HepG2 (cell line): ENCODE data around the gene PCBP2. TPM values are rescaled to one million over a fixed set of nuclear protein-coding genes. Genes with fewer than 3 reads are reported as not detected.

Experiments used
- AKNA ChIP-seq: sonication (generic); formaldehyde crosslinking; IDR thresholded peaks from 2 replicates; pipeline ENCODE4 v1.4.0; 2020; ENCODE audit warnings: missing genetic modification reagents, borderline replicate concordance
- DNMT3B ChIP-seq: conservative IDR thresholded peaks from 2 replicates; pipeline ENCODE4 v1.6.1; 2016; ENCODE audit warnings: missing biosample characterization, control low read depth
- IRF2 ChIP-seq: IDR thresholded peaks from 2 replicates; pipeline ENCODE4 v1.6.1; 2018; ENCODE audit warnings: missing genetic modification reagents, missing compliant biosample characterization
- MIER3 ChIP-seq: IDR thresholded peaks from 2 replicates; pipeline ENCODE4 v1.6.1; 2016; ENCODE audit warnings: missing compliant biosample characterization, borderline replicate concordance
- NR0B2 ChIP-seq: sonication (generic); formaldehyde crosslinking; IDR thresholded peaks from 2 replicates; pipeline ENCODE4 v1.4.0; 2020; ENCODE audit warnings: mild to moderate bottlenecking, missing genetic modification reagents
- RXRB ChIP-seq: IDR thresholded peaks from 2 replicates; pipeline ENCODE4 v1.6.1; 2016; ENCODE audit warnings: borderline replicate concordance, missing genetic modification reagents, missing compliant biosample characterization
- SP5 ChIP-seq: IDR thresholded peaks from 2 replicates; pipeline ENCODE4 v1.6.1; 2016; ENCODE audit warnings: low read depth, borderline replicate concordance
- TOPORS ChIP-seq: sonication (generic); formaldehyde crosslinking; IDR thresholded peaks from 2 replicates; pipeline ENCODE4 v1.8.0; 2023; ENCODE audit warnings: mild to moderate bottlenecking, missing genetic modification reagents
- YY1 ChIP-seq: IDR thresholded peaks from 2 replicates; pipeline ENCODE4 v1.6.1; 2011; ENCODE audit warnings: low read length, low read depth, moderate library complexity, mild to moderate bottlenecking; ENCODE audit not compliant: insufficient read depth, insufficient replicate concordance
- ZBTB14 ChIP-seq: sonication (generic); formaldehyde crosslinking; IDR thresholded peaks from 2 replicates; pipeline ENCODE4 v1.4.0; 2020; ENCODE audit warnings: missing genetic modification reagents
- ZBTB40 ChIP-seq, 2 experiments: fragments of 450-650 bp in 1 of 2; sonication (generic) in 1 of 2; formaldehyde crosslinking in 1 of 2; IDR thresholded peaks; 2 replicates each; pipeline versions ENCODE4 v1.6.1 to v1.8.0; 2016 to 2022; ENCODE audit warnings: antibody characterized with exemption in 1 of 2, mild to moderate bottlenecking in 1 of 2, missing genetic modification reagents in 1 of 2
- ZBTB7A ChIP-seq: sonication (generic); formaldehyde crosslinking; IDR thresholded peaks from 2 replicates; pipeline ENCODE4 v1.8.0; 2022; ENCODE audit warnings: mild to moderate bottlenecking, missing genetic modification reagents
- ZFP1 ChIP-seq: IDR thresholded peaks from 2 replicates; pipeline ENCODE4 v1.6.1; 2016
- polyA plus RNA-seq, 8 experiments: library from polyadenylated mRNA; depleted of rRNA in 3 of 8; stranded (reverse) in 7 of 8; unstranded in 1 of 8; fragments of >200 nt; fragmentation: Illumina TruSeq in 4 of 8; extraction: Trizol in 4 of 8; gene quantifications; 2 replicates each; pipeline versions ENCODE4 v1.2.1 to v1.2.3, GENCODE V29; 2011 to 2016; ENCODE audit warnings: low read depth in 4 of 8, missing spikeins in 1 of 8, mixed read lengths in 1 of 8; ENCODE audit not compliant: insufficient read depth in 1 of 8
- total RNA-seq, 5 experiments: library from RNA; depleted of rRNA; stranded (reverse); fragments of >200 nt; fragmentation: Illumina TruSeq; extraction: Trizol; gene quantifications; 2 replicates each; pipeline ENCODE4 v1.2.3, GENCODE V29; 2016; ENCODE audit warnings: low read depth in 1 of 5

Gene PCBP2
- total and polyA plus RNA-seq, 2 of the 13 experiments (the other 11 are each of a cell fraction or from before 2014, with no cell fraction given), result 154 to 345 TPM

- TF ChIP-seq ZBTB40 (IDR thresholded peaks at IDR 0.05) (peak; percentile 32; the same call in 1 of the 2 replicates), ZBTB40 (CRISPR knock-in tag; IDR thresholded peaks at IDR 0.05) (no peak), AKNA (CRISPR knock-in tag) (no peak), RXRB (CRISPR knock-in tag) (peak; percentile 63; the same call in 1 of the 2 replicates), MIER3 (peak; percentile 91; the same call in 1 of the 2 replicates), ZFP1 (CRISPR knock-in tag) (peak; percentile 51; the same call in 1 of the 2 replicates), DNMT3B (CRISPR knock-in tag) (no peak), SP5 (peak; percentile 83), ZBTB14 (CRISPR knock-in tag) (no peak), IRF2 (CRISPR knock-in tag) (peak; percentile 94), ZBTB7A (CRISPR knock-in tag) (no peak), YY1 (peak; percentile 79), TOPORS (CRISPR knock-in tag) (peak; percentile 80; the same call in 1 of the 2 replicates), NR0B2 (CRISPR knock-in tag) (no peak)
These were observed at the start of gene PCBP2 (continued) for GRCh38 chr12:53451661-53452158.
